ENCODE results near the gene CCL1.

CCL1 gene

GRCh38 chr17:34382621-34383124, 19.6 kb upstream of the CCL1 start:
- DNase-seq: no peak

- DNase-seq: no peak
Measured at GRCh38 chr17:34379868-34380267, 16.8 kb upstream of the CCL1 start.

GRCh38 chr17:34378664-34379101, 15.7 kb upstream of the CCL1 start:
- DNase-seq: no peak

GRCh38 chr17:34377078-34377823, 14.2 kb upstream of the CCL1 start:
- no peak for DNase-seq

- no peak for DNase-seq
Measured at GRCh38 chr17:34375426-34375997, 12.5 kb upstream of the CCL1 start.

- no peak for DNase-seq
Measured at GRCh38 chr17:34374457-34374856, 11.4 kb upstream of the CCL1 start.

- DNase-seq: no peak
Measured at GRCh38 chr17:34371405-34372100, 8.5 kb upstream of the CCL1 start.

- no peak for DNase-seq
Measured at GRCh38 chr17:34370997-34371395, 8.0 kb upstream of the CCL1 start.

- DNase-seq: no peak
Measured at GRCh38 chr17:34370376-34370996, 7.5 kb upstream of the CCL1 start.

- no peak for DNase-seq
Measured at GRCh38 chr17:34369571-34369970, 6.5 kb upstream of the CCL1 start.

GRCh38 chr17:34368946-34369500, 6.0 kb upstream of the CCL1 start:
- DNase-seq: no peak

- no peak for DNase-seq
Measured at GRCh38 chr17:34368196-34368945, 5.3 kb upstream of the CCL1 start.

- no peak for DNase-seq
Measured at GRCh38 chr17:34367486-34368195, 4.6 kb upstream of the CCL1 start.

GRCh38 chr17:34366529-34367107, 3.6 kb upstream of the CCL1 start:
- no peak for DNase-seq

GRCh38 chr17:34366010-34366409, 3.0 kb upstream of the CCL1 start:
- DNase-seq: no peak

- no peak for DNase-seq
Measured at GRCh38 chr17:34365340-34365739, 2.3 kb upstream of the CCL1 start.

GRCh38 chr17:34364751-34365150, 1.7 kb upstream of the CCL1 start:
- DNase-seq: no peak

- DNase-seq: peak; percentile 89
Measured at GRCh38 chr17:34361478-34362061, 1.5 kb downstream of the CCL1 start.

- no peak for DNase-seq
Measured at GRCh38 chr17:34360601-34361270, 2.3 kb downstream of the CCL1 start.

- no peak for DNase-seq
Measured at GRCh38 chr17:34358631-34359030, 4.4 kb downstream of the CCL1 start.

Measured in right forelimb (tissue), 1 donor.